Fibroblast of the conjunctiva (primary cell): ENCODE results near the gene SCN5A.

ENCODE experiments used
- DNase-seq: peaks from one replicate; pipeline ENCODE4 v3.0.0-alpha.2; 2010; ENCODE audit warnings: low read depth

SCN5A gene

DNA sequence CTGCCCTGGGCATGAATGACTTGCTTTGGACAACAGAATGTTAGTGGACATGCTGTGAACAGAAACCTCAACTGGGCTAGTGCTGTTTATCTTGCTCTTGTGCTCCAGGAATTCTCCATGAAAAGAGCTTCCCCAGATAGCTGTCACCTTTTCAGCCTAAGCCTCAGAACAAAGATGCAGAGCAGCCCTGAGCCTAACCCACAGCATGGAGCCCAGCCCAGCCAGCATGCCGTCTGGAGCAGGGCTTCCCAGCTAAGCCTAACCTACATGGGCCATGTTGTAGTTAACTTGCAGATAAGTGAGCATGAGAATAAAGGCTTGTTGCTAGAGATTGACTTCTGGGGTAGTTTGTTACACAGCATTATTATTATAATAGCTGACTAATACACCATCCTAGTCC lies 48.9 kb downstream of the SCN5A start:
- DNase-seq = no peak

DNA sequence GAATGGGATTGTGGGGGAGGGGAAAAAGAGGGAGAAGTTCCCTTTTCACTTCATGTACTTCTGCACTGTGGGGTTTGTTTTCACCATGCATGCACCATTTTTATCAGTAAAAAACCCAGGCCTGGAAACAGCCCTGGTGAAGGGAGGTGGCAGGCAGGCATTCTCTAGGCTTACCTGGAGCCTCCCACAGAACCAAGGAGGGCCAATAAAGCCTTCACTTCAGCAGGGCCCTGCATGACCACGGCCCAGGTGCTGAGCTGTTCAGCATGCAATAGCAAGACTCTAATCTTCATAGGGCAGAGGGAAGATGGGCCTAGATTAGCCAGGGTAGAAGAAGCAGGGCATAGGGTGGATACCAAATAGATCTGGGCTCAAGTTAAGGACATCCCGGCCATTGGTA lies 49.6 kb downstream of the SCN5A start:
- no peak for DNase-seq

DNA sequence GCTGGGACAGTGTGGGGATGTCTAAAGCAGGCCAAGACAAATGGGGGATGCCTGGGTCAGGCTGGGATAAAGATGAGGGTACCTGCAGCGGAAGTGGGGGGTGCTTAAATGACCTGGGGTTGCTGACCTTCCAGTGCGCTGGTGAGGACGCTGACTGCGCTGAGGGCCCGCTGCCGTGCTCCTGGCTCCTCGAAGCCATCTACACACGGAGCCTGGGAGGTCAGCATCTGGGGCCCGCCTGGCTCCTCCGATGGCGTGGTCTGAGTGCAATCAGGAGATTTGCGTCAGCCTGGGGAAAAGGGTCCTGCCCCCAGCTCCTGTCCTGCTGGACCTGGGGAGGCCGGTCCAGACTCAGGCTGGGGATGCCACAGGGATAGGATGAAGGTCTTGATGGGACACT lies 50.7 kb downstream of the SCN5A start:
- no peak for DNase-seq

DNA sequence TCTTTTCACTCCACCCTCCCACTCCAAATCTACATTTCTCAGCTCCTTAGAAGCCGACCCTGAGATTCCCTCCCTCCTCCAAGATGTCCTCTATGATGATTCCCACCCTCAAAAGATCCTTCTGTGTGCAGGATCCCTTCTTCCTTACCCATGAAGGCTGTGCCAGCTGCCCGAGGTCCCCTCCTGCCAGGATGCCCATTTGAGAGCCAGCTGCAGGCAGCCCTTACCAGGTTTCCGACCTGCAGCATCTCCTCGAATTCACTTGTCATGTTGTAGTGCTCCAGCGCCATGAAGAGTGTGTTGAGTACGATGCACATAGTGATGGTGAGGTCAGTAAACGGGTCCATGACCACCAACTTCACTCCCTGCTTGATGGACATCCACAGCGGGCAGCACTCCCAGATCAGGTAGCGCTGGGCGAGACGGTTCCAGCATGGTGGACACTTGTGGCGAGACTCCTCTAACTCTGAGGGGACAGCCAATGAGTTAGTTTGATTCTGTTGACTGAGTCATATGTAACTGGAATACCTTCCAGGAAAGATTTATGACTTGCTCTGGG lies 51.9 kb downstream of the SCN5A start:
- DNase-seq = no peak

DNA sequence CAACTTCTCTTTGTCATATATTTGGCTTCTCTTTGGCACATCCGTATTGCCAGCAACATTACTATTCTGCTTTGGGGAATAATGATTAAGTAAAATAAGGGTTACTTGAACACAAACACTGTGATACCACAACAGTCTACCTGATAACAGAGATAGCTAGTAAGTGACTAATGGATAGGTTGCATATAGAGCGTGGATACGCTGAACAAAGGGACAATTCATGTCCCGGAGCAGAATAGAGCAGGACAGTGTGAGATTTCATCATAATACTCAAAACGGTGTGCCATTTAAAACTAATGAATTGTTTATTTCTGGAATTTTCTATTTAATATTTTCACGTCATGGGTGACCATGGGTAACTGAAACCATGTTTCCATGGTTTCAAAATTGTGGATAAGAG lies 54.1 kb downstream of the SCN5A start:
- no peak for DNase-seq

DNA sequence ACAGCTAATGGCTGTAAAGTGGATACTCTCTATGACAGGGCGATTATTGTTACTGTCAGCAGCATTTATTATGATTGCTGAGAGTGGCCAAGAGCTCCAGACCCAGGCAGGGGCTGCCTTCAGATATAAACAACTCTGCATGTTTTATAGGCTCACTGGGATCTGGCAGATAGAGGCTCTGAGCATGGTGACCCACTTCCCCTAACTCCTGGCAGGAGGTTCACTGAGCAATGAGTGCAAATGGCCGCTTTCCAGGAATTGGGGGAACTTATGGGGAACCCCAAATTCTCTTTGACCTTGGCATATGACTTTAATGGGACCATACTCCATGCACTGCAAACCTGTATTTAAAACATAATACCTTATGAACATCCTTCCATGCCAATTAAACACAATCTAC lies 59.0 kb downstream of the SCN5A start:
- no peak for DNase-seq

DNA sequence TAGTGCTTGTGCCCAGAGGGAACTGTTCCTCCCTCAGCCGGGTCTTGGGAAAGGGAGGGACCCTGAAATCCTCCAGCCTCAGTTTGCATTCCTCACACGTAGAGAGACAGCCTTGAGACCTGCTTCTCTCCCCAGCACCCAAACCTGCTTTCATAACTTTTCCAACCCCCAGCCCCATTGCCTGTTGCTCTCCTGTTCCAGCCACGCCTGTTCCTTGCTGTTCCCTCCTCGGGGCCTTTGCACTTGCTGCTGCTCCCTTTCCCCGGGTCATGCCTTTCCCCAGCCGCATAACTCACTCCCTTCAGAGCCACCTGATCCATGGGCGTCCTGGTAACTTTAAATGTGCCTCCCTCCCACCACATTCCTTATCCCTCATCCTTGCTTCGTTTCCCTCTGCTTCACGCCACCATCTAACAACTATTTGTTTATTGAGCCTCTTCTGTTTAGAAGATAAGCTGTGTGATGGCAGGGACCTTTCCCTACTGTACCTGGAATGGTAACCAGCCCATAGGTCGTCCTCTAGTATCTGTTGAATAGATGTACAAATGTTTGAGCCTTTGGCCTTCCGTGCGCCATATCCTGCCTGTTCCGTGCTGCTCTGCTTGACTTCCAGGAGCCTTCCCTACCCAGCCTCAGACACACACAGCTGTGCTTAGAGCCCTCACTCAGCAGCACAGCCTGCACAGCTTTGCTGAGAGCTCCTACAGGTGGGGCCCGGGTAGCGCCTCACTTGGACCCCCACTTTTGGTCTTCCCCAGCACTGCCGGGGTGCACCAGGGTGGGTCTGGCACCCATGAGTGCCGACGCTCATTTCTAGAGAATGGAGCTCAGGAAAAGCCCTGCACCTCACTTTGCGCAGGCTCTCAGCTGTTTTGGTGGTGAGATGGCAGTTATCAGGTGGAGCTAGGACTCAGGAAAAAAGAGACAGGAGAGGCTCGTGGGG lies 60.2 kb downstream of the SCN5A start:
- DNase-seq = no peak

DNA sequence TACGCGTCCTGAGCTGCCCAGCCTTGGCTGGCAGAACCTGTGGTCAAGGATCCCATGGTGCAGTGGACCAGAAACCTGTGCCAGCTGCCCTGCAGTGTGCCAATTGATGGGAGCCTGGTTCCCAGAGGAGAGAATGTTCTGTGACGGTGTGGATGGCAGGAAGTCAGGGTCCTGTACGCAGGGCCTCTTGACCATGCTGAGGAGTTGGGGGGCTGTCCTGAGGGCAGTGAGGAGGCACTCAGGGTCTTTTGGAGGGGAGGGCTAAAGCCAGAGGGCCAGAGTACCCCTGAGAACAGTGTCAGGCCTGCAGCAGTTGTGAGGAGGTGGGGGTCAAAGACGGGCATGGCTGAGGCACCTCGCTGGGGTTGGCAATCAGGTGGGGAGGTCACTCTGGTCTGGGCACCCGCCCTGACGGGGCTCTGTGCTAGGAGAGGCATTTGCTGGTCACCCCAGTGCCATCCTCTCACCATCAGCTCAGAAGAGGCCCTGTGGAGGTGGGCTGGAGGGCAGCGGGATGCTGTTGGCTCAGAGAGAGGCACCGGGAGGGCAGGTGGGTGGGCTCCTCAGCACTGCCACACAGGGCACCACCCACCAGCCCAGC lies 61.0 kb downstream of the SCN5A start:
- no peak for DNase-seq

DNA sequence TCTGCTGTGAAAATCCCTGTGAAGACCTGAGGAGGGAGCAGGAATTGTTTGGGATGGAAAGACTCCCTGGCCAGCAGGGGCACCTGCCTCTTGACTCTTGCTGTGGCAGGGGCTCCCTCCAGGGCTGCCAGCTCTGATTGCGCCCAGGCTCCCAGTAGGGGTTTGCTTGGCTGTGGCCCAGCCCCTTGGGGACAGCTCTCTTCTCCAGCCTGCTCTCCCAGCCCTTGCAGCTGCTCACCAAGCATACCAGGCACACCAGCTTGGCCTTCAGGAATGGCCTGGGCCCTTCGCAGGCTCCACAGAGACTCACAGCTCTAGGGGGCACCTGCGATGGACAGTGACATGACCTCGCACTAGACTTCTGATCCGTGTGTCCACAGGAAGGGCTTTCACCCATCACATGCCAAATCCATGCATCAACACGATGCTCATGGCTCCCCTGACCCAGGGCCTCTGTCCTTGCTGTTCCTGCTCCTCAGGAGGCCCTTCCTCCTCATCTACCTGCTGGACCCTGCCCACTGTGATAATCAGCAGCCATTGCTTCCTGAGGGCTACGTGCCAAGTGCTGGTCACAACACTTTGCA lies 61.8 kb downstream of the SCN5A start:
- no peak for DNase-seq

DNA sequence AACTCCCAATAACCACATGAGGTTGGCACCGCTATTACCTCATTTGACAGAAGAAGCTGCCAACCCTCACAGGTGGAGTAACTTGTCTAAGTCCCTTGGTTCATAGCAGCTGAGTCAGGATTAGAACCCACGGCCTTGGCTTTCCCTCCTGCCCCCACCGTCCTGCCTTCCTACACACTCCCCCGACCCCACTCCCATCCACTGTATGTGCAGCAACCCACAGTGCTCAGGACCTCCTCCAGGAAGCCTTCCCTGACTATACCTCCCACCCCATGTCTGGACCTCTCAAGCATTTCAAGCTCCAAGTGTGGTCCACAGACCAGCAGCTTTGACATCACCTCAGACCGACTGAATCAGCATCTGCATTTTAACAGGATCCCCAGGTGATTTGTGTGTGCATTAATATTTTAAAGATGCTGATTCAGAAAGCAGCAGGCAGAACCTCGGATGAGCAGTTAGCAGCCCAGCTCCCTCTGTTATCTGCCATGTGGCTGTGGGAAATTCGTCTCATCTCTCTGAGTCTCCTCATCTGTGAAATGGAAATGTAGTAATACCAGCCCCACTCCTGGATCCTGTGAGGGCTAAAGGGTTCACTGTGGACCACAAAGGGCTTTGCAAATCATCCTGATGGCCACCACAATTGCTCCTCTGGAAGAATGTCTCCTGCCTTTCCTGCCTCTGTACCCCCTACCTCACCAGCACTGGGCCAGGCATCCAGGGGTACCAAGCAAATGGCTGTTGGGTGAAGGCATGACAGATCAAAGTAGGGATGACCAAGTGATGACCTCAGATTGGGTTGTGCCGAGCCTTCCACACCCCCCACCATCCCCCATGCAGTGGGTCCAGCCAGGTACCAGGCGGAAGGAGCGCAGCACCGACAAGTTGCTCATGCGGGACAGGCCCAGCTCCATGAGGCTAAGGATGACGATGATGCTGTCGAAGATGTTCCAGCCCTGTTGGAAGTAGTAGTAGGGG lies 62.7 kb downstream of the SCN5A start:
- DNase-seq = no peak

- DNase-seq = no peak
Observed at GRCh38 chr3:38585791-38586420, 63.6 kb downstream of the SCN5A start.

GRCh38 chr3:38583688-38584087 lies 65.8 kb downstream of the SCN5A start:
- no peak for DNase-seq

DNA sequence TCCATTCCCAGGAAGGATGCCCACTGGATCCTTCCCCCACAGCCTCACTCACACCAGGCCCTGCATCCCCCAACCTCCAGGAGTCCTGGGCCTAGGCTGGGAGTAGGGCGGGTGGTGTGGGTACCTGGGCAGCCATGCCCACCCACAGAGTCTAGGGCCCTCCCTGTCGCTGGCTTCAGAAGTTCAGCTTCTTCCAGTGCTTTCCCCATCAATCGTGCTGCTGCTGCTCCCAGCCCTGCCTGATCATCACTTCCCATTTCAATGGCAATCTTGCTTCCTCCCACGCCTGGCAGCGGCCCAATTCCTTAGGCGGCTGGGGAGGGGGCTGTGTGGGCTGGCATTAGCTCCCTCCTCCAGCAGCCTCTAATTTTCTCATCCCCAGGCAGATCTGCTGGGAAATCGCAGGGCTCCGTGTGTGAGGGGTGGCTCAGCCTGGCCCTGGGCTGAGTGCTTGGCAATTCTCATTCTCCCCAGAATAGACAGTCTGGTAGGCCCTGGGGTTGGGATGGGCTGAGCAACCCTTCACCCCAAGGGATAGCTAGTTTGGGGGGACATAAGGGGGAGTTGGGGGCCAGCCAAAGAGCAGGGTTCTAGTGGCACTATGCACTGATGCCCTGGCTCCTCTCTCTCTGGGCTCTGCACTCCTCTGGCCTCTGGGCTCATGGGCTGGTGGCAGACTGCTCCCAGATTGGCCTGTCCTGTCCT lies 66.4 kb downstream of the SCN5A start:
- DNase-seq = no peak

DNA sequence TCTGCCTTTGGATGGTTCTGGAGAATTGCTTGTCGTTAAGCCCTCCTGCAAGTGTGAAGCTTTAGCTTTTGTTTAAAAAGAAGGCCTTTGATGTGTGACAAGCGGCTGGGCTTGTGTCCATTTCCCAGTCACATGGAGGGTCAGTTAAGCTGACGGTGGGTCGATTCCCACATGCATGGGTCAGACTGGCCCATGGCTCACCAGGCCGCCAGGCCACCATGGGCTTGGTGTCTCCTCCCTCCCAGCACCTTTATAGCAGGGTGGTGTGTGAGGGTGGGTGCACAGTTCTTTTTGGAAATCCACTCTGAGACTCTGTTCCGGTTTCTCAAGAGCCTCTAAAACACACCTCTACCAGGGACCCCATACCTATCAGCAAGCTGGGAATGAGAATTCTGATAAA lies 67.2 kb downstream of the SCN5A start:
- DNase-seq = no peak

DNA sequence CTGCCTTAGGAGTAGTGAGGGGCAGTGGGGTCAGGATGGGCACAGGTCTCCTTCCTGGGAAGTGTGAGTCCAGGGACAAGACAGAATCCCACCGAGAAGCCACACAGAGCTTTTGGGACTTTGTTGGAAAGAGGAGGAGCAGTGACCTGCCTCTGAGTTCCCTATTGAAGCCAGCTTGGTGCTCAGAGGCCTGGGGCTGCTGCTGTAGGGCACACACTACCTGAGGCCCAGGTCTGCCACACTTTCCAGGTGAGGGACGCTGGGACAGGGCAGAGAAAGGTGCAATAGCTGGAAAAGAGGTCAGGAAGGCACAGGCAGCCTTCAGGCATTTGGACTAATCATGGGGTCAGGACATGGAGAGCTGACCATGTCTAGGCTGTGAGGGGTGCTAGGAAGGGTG lies 67.7 kb downstream of the SCN5A start:
- DNase-seq = no peak

- DNase-seq = no peak
Observed at GRCh38 chr3:38580450-38581382, 68.8 kb downstream of the SCN5A start.

DNA sequence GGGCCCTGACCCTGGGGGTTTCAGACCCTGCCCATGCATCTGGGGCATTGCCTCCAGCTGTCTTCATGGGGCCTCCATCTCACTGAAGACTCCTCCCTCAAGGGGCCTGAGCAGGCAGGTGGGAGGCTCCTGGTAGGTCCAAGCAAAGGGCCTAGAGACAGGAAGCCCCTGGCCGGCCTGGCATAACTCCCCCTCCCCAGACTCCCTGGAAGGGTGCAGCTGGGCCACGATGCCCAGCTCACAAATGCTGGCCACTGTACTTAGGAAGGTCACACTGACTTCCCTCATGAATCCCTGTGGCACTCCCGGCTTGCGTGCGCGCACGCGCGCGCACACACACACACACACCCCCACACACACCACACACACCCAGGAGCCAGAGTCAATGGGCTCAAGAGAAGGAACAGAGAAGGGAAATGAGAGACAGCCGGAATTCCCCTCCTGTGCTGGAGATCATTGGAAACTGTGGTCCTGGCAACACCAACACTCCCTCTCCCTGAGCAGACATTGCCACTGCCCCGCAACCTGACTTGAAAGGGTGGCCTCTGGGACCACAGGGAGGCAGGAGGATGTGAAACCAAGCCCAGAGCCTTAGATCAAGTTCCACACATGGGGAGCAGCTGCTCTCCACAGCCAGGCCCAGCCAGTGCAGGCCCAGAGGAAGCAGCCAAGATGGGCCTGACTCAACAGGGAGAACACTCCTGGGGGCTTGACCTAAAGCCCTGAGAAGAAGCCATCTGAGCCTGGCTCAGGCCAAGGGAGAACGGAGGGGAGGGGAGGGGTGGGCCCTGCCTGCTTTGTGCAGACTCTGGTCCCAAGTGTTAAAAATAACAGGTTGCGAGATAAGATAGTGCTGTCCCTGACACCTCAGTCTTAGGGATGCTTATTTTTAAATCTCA lies 69.7 kb downstream of the SCN5A start:
- no peak for DNase-seq

GRCh38 chr3:38579141-38579540 lies 70.3 kb downstream of the SCN5A start:
- DNase-seq = no peak
